Sigmoid colon (tissue), 3 donors: ENCODE measurements around the gene BTBD7.

ENCODE experiments used
- POLR2A ChIP-seq, 2 donors: fragments of 450-650 bp; IDR thresholded peaks; one replicate each; pipeline ENCODE4 v1.6.1; 2016; ENCODE audit warnings: antibody characterized with exemption in 2 of 2, mild to moderate bottlenecking in 2 of 2, moderate library complexity in 2 of 2
- TF ChIP-seq, protein P1 (sequence below), 4 experiments: fragments of 450-650 bp in 3 of 4; fragments of 200-600 bp in 1 of 4; IDR thresholded peaks; one replicate each; pipeline ENCODE4 v1.5.1; 2016 to 2019; ENCODE audit warnings: antibody characterized with exemption in 4 of 4, mild to moderate bottlenecking in 3 of 4, moderate library complexity in 2 of 4

DNA sequence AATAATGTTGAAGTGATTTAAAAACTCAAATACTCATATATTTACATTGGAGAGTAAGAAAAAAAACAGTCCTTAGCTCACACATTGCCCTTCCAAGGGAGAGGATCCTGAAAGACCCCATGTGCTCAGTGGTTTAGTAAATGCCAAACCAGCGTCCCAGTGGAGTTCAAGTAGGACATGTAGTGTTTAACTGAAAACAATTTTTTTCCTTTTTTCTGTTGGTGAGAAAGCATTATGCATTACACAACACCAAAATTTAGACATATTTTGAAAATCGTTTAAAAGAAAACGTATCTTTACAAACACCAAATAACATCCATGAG is 92.2 kb downstream of the BTBD7 start:
- no peak for TF ChIP-seq POLR2A (IDR thresholded peaks at IDR 0.05)
- TF ChIP-seq, protein P1, sequence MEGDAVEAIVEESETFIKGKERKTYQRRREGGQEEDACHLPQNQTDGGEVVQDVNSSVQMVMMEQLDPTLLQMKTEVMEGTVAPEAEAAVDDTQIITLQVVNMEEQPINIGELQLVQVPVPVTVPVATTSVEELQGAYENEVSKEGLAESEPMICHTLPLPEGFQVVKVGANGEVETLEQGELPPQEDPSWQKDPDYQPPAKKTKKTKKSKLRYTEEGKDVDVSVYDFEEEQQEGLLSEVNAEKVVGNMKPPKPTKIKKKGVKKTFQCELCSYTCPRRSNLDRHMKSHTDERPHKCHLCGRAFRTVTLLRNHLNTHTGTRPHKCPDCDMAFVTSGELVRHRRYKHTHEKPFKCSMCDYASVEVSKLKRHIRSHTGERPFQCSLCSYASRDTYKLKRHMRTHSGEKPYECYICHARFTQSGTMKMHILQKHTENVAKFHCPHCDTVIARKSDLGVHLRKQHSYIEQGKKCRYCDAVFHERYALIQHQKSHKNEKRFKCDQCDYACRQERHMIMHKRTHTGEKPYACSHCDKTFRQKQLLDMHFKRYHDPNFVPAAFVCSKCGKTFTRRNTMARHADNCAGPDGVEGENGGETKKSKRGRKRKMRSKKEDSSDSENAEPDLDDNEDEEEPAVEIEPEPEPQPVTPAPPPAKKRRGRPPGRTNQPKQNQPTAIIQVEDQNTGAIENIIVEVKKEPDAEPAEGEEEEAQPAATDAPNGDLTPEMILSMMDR (IDR thresholded peaks at IDR 0.05) = no peak
